Fibroblast of villous mesenchyme (primary cell): ENCODE results near the gene STX10. TPM values are rescaled to one million over a fixed set of nuclear protein-coding genes. Genes with fewer than 3 reads are reported as not detected.
"Not testable (repeated sequence)": the region's sequence is repeated elsewhere in the genome, so short reads cannot be mapped to it uniquely, and the experiment has no call there.

Experiments
- DNase-seq: peaks from one replicate; pipeline ENCODE4 v3.0.0-alpha.2; 2010; ENCODE audit warnings: low read depth
- H3K4me3 ChIP-seq: 2 replicates; pipeline ENCODE4 v1.5.1; 2011; ENCODE audit warnings: low read depth, mild to moderate bottlenecking, low read length
- total RNA-seq: library from RNA; depleted of rRNA; stranded (reverse); fragments of >200 nt; gene quantifications from 2 replicates; pipeline ENCODE4 v1.2.3, GENCODE V29; 2012
- TF ChIP-seq, protein P1 (sequence below): IDR thresholded peaks from 2 replicates; pipeline ENCODE4 v1.5.1; 2012; ENCODE audit warnings: low read depth, mild to moderate bottlenecking, low read length; ENCODE audit not compliant: insufficient read depth

The STX10 gene
- total RNA-seq, result 58.3 and 69.9 TPM in 2 replicates

DNA sequence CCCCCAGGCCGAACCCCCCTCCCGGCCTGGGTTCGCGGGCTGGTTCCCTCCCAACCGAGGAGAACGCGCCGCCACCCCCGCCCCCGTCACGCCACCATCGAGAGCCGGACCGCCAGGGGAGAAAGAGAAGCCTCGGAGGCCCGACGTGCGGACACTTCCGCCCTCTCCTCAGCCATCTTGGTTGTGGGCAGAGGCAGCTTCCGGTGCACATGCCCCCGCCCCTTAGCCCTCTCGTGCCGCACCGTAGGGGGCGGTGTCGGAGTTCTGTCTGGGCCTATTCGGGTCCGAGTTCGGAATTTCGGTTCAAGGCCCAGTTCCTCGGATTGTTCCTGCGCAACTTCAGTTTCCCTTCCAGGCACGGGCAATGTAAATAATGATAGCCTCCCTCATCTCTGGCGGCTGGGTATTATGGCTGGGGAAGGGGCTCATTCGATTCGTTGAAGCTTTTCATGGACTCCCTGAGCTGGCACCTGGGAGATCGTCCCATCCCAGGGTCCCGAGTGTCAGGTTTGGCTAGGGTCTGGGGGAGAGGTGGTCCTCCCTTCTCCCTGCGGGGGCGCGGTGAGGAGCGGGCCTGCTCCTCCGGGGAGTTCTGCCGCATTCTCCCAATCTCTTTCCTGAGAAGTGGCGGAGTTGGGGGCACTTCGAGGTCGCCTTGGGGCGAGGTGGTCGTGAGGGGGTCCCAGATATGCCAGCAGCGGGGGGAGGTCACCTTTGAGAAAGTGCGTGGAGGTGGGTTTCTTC lies at the start of gene STX10, which contains the start of gene IER2:
STX10 (minus strand) TSS at position 189 of the 744 bp plus-strand sequence. CDS start 202 bp downstream, outside the sequence.
IER2 (plus strand) TSS at position 225 of the 744 bp plus-strand sequence. CDS start 2,776 bp downstream, outside the sequence.
- DNase-seq, result peak; percentile 96
- H3K4me3 ChIP-seq, result peak within 1 kb of the TSS; percentile 89
- TF ChIP-seq, protein P1, sequence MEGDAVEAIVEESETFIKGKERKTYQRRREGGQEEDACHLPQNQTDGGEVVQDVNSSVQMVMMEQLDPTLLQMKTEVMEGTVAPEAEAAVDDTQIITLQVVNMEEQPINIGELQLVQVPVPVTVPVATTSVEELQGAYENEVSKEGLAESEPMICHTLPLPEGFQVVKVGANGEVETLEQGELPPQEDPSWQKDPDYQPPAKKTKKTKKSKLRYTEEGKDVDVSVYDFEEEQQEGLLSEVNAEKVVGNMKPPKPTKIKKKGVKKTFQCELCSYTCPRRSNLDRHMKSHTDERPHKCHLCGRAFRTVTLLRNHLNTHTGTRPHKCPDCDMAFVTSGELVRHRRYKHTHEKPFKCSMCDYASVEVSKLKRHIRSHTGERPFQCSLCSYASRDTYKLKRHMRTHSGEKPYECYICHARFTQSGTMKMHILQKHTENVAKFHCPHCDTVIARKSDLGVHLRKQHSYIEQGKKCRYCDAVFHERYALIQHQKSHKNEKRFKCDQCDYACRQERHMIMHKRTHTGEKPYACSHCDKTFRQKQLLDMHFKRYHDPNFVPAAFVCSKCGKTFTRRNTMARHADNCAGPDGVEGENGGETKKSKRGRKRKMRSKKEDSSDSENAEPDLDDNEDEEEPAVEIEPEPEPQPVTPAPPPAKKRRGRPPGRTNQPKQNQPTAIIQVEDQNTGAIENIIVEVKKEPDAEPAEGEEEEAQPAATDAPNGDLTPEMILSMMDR, result peak; percentile 54

DNA sequence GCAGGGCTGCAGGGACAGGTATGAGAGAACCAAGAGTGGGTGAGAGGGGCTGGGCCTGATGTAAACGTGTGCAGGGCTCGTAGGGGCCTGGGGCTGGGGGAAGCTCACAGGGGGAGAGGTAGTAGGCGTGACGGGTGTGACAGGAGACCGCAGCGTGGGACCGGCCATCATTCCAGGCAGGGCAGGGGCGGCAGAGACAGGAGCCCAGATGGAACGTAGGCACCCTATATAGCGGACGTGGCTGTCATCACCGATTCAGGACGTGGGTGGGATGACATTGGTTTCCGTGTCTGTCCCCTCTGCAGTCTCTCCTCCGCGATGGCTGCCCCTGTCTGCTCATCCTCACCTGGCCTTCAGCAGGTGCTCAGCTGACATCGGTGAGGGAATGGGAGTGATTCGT lies 48.5 kb upstream of the STX10 start:
- TF ChIP-seq, protein P1, result no peak
- no peak for DNase-seq
- H3K4me3 ChIP-seq, result no peak overlapping the region

DNA sequence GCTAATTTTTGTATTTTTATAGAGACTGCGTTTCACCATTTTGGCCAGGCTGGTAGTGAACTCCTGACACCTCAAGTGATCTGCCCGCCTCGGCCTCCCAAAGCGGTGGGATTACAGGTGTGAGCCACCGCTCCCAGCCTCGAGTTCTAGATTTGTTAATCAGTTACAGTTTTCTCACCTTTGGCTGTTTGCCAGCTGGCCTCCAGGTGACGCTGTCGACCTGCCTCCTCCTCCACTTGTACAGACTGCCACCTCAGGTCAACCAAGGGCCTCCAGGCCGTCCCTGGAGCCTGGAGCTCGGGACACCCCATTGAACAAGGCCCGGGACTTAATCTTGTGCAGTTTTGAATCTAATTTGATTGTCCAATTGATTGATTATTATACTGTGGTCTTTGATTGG lies 45.5 kb upstream of the STX10 start:
- no peak overlapping the region for H3K4me3 ChIP-seq
- TF ChIP-seq, protein P1, result no peak
- DNase-seq, result no peak

GRCh38 chr19:13190781-13191540 lies 40.8 kb upstream of the STX10 start:
- TF ChIP-seq, protein P1, result no peak
- no peak overlapping the region for H3K4me3 ChIP-seq
- DNase-seq, result no peak

- no peak for DNase-seq
- TF ChIP-seq, protein P1, result no peak
These were observed 39.4 kb upstream of the STX10 start for GRCh38 chr19:13189600-13189999.

DNA sequence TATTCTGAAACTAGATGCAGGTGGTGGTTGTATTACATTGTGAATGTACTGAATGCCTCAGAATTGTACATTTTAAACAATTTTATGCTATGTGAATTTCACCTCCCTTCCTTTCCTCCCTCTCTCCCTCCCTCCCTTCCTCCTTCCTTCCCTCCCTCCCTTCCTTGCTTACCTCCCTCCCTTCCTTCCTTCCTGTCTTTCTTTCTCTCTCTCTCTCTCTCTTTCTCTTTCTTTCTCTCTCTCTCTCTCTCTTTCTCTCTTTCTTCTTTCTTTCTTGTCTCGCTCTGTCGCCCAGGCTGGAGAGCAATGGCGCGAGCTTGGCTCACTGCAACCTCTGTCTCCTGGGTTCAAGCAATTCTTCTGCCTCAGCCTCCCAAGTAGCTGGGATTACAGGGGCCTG lies 37.2 kb upstream of the STX10 start:
- DNase-seq, result no peak
- TF ChIP-seq, protein P1, result no peak
- H3K4me3 ChIP-seq, result no peak overlapping the region

More at GRCh38 chr19:13189600-13189999, 39.4 kb upstream of the STX10 start:
- H3K4me3 ChIP-seq, result no peak overlapping the region

GRCh38 chr19:13186688-13187087 lies 36.5 kb upstream of the STX10 start:
- DNase-seq, H3K4me3 ChIP-seq: not testable (repeated sequence)

DNA sequence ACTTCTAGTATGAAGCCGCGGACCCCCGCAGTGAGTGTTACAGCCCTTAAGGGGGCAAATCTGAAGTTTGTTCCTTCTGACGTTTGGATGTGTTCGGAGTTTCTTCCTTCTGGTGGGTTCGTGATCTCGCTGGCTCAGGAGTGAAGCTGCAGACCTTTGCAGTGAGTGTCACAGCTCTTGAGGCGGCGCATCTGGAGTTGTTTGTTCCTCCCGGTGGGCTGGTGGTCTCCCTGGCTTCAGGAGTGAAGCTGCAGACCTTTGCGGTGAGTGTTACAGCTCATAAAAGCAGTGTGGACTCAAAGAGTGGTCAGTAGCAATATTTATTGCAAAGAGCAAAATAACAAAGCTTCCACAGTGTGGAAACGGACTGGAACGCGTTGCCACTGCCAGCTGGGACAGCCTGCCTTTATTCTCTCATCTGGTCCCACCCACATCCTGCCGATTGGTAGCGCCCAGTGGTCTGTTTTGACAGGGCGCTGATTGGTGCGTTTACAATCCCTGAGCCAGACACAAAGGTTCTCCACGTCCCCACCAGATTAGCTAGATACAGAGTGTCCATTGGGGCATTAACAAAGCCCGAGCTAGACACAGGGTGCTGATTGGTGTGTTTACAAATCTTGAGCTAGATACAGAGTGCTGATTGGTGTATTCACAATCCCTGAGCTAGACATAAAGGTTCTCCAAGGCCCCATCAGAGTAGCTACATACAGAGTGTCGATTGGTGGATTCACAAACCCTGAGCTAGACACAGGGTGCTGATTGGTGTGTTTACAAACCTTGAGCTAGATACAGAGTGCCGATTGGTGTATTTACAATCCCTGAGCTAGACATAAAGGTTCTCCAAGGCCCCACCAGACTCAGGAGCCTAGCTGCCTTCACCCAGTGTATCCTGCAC lies 35.8 kb upstream of the STX10 start:
- DNase-seq, result not testable (repeated sequence)

DNA sequence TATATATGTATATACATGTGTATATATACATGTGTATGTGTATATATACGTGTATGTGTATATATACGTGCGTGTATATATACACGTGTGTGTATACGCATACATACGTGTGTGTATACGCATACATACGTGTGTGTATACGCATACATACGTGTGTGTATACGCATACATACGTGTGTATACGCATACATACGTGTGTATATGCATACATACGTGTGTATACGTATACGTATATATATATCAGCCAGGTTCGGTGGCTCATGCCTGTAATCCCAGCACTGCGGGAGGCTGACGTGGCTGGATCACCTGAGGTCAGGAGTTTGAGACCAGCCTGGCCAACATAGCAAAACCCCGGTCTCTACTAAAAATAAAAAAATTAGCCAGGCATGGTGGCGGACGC lies 34.8 kb upstream of the STX10 start:
- not testable (repeated sequence) for DNase-seq, H3K4me3 ChIP-seq

More for the DNA sequence above, 35.8 kb upstream of the STX10 start:
- H3K4me3 ChIP-seq, result not testable (repeated sequence)
